Fibroblast of peridontal ligament (primary cell): ENCODE measurements around the gene CCDC150.
"Not testable (repeated sequence)": the region's sequence is repeated elsewhere in the genome, so short reads cannot be mapped to it uniquely, and the experiment has no call there.

Experiments
- DNase-seq: peaks from one replicate; pipeline ENCODE4 v3.0.0-alpha.2; 2010; ENCODE audit errors: extremely low read depth

Gene CCDC150

GRCh38 chr2:196639180-196640030, at the start of gene CCDC150:
Gene CCDC150, plus strand, starts transcription at chr2:196639715. Its CDS starts 52 bp downstream, at chr2:196639767.
- DNase-seq = peak; percentile 89

GRCh38 chr2:196590286-196590685, 49.2 kb upstream of the CCDC150 start:
- DNase-seq = peak; percentile 55

GRCh38 chr2:196591004-196591403, 48.5 kb upstream of the CCDC150 start:
- no peak for DNase-seq

- DNase-seq = no peak
Observed at GRCh38 chr2:196591621-196592022, 47.9 kb upstream of the CCDC150 start.

DNA sequence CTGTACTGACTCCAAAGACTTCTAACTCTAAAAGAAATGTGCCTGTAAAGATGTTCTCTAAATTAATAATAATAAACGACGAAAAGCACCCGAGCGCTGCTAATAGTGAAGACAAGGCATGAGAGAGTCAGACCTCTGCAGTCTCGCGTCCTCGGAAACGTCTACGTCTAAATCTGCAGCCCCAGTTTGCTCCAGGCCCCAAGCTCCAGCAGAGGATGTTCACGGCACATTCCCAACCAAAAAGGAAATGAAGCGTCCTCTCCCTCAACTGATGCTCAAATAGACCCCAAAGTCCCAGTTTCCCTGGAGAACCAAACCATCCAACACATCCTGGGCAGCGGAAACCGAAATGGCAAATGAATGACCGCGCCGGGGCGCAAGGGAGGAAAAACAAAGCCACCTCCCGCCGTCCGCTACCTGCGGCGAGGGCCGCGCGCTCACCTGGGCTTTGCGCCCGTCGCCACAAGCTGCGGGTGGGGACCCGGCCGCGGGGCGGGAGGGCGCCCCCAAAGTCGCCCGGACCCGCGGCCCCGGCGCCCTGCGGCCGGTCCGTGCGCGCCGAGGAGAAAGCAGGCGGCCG, 47.1 kb upstream of the CCDC150 start:
- peak; percentile 63 for DNase-seq

- peak; percentile 60 for DNase-seq
Observed at GRCh38 chr2:196592911-196593881, 46.3 kb upstream of the CCDC150 start, which contains the start of gene HECW2. Gene HECW2, minus strand, starts transcription at chr2:196593554.

GRCh38 chr2:196594158-196594557, 45.4 kb upstream of the CCDC150 start:
- no peak for DNase-seq

GRCh38 chr2:196597531-196597930, 42.0 kb upstream of the CCDC150 start:
- no peak for DNase-seq

GRCh38 chr2:196598412-196598811, 41.1 kb upstream of the CCDC150 start:
- no peak for DNase-seq

DNA sequence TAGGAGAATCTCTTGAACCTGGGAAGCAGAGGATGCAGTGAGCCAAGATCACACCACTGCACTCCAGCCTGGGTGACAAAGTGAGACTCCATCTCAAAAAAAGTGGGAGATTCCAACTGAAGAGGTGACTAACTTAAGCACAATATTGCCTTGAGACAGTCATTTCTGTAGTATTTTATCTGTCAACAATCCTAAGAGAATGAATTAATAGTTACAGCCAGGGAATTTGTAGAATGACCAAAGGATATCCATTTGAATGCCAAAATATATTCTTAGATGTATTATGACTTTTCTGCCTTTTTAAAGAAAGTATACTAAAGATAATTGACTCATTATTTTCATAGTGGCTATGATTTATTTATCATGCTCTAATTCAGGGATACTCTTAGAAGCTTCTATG, 40.7 kb upstream of the CCDC150 start:
- no peak for DNase-seq

DNA sequence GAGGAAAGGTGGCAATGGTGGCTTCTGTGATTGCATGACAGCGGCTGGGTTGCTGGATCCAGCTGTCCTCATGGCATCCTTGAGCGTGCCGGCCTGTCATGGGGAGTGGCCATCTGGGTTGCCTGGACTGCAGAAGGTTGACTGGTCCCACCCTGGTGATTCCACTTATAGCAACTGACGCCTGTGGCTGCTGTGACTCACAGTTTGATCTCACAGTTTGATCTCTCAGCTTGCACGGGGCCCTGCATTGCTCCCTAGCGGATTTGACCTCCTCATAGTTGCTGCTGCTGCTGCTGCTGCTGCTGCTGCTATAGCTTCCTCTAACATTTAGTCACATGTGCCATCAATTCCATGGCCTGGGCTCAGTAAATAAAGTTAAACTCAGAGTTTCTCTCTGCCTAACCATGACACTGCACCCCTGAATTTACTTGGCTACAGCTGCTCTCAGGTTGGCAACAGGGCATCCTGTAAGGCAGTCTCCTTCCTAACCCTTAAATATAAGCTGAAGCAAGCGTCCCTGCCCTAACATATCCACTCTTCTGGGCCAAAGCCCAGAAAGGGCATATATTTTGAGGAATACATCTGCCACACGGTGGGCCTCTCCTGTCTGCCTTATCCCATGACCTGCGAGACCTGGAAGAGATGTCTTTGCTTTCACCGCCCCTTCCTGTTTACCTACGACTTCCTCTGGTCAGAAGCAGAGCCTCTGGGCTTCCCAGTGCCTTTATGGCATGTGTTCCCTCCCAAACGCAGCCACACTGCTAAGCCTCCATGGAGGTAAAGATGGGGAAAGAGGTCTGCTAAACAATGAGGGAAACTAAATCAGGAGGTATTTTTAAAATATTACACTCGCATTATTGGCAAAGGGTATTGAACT, 37.8 kb upstream of the CCDC150 start:
- DNase-seq = peak; percentile 92

DNA sequence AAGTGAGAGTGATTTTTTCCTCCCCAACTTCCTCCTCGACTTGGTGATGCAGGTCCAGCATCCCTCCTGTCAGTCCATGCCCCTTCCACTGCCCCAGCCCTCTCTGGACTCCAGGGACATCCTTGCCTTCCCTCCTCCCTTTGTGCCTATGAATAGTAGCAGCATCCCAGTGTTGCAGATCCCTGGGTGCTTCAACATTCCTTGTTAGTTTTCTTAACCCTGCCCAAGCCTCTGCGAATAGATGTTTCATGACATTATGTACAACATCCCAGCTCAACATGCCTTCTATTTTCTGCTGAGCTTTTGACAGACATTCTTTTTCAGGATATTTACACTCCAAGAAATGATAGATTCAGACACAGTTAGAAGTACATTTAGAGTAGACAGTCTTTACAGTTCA, 35.3 kb upstream of the CCDC150 start:
- DNase-seq = no peak

- DNase-seq = no peak
Observed at GRCh38 chr2:196606516-196606915, 33.0 kb upstream of the CCDC150 start.

DNA sequence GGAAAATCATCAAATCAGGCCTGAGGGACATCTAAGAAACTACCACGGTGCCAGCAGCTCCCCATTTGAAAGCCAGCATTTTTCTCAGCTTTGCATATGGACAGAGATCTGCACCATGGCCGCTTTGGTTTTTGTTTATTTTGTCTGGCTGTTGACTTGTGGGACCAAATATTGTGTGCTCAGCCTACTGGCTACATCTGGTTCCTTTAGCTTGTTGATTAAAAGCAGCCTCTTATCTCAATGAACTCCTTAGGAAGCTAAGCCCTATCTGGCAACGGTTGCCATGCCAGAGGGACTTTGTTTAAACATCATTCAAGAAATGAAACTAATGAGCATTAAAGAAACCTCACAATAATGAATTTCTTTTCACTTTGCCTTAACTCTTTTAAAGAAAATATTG, 32.4 kb upstream of the CCDC150 start:
- peak; percentile 77 for DNase-seq

GRCh38 chr2:196607896-196608295, 31.6 kb upstream of the CCDC150 start:
- DNase-seq = not testable (repeated sequence)

DNA sequence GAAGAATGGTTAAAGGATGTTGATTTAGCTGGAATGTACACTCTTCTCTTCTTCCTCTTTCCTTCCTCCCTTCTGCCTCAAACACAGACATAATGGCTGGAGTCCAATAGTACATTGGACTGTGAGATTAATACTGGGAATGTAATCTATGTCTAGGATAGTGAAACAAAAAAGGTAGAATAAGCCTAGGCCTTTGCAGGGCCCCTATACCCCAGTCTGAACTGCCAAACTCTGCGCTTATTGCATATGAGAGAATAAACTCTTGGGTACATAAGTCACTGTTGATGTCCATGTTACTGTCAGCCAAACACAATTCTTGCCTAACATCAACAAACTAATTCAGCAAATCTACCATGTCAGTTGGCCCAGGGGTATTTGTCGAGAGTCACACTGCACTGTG, 29.7 kb upstream of the CCDC150 start:
- DNase-seq = no peak

DNA sequence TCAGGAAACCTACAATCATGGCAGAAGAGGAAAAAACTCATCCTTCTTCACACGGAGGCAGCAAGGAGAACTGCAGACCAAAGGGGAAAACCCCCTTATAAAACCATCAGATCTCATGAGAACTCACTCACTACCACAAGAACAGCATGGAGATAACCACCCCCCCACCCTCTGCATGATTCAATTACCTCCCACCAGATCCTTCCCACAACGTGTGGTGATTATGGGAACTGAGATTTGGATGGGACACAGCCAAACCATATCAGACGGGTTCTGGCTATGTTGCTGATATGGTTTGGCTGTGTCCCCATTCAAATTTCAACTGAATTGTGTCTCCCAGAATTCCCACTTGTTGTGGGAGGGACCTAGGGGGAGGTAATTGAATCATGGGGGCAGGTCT, 28.7 kb upstream of the CCDC150 start:
- no peak for DNase-seq

DNA sequence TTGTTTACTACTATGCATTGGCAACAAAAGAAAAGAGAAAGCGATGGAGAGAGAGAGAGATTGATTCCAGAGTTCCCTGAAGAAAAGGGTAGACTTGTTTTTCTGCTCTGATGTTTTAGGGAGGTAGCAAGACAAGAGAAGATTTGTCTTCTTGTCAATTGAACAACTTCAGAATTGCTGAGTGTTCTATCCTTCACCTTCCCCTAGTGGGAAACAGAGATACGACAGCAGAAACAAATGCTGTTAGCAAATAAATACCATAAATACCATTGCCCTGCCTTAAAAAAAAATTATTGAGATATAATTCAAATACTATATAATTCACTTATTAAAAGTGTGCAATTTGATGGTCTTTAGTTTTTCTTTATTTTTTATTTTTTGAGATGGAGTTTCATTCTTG, 26.2 kb upstream of the CCDC150 start:
- DNase-seq = no peak

- DNase-seq = no peak
Observed at GRCh38 chr2:196617430-196617829, 22.1 kb upstream of the CCDC150 start.

GRCh38 chr2:196618661-196619060, 20.9 kb upstream of the CCDC150 start:
- peak; percentile 49 for DNase-seq

- DNase-seq = no peak
Observed at GRCh38 chr2:196630531-196630930, 9.0 kb upstream of the CCDC150 start.
